ENCODE data around the gene CCDC174.
"Not testable (repeated sequence)": the region's sequence is repeated elsewhere in the genome, so short reads cannot be mapped to it uniquely, and the experiment has no call there.

The CCDC174 gene

GRCh38 chr3:14651440-14652251 lies at the start of gene CCDC174:
Gene CCDC174 (plus strand): TSS chr3:14651762. CDS start chr3:14651837, 75 bp downstream.
- DNase-seq (ENCODE audit: low read depth in 1 of 2, low spot score in 1 of 2): peak; percentile 83 to 86

GRCh38 chr3:14602006-14602803 lies 49.4 kb upstream of the CCDC174 start:
- no peak for DNase-seq (ENCODE audit: low read depth in 1 of 2, low spot score in 1 of 2)

- DNase-seq (ENCODE audit: low read depth in 1 of 2, low spot score in 1 of 2): no peak
Measured at GRCh38 chr3:14602804-14603644, 48.5 kb upstream of the CCDC174 start.

- DNase-seq (ENCODE audit: low read depth in 1 of 2, low spot score in 1 of 2): no peak
Measured at GRCh38 chr3:14605067-14605466, 46.5 kb upstream of the CCDC174 start.

GRCh38 chr3:14605744-14606143 lies 45.8 kb upstream of the CCDC174 start:
- no peak for DNase-seq (ENCODE audit: low read depth in 1 of 2, low spot score in 1 of 2)

GRCh38 chr3:14606669-14607339 lies 44.8 kb upstream of the CCDC174 start:
- no peak for DNase-seq (ENCODE audit: low read depth in 1 of 2, low spot score in 1 of 2)

- DNase-seq (ENCODE audit: low read depth in 1 of 2, low spot score in 1 of 2): no peak
Measured at GRCh38 chr3:14608298-14608697, 43.3 kb upstream of the CCDC174 start.

GRCh38 chr3:14609058-14609457 lies 42.5 kb upstream of the CCDC174 start:
- DNase-seq (ENCODE audit: low read depth in 1 of 2, low spot score in 1 of 2): not testable (repeated sequence)

- no peak for DNase-seq (ENCODE audit: low read depth in 1 of 2, low spot score in 1 of 2)
Measured at GRCh38 chr3:14609506-14609905, 42.1 kb upstream of the CCDC174 start.

GRCh38 chr3:14609941-14610340 lies 41.6 kb upstream of the CCDC174 start:
- DNase-seq (ENCODE audit: low read depth in 1 of 2, low spot score in 1 of 2): no peak

- no peak for DNase-seq (ENCODE audit: low read depth in 1 of 2, low spot score in 1 of 2)
Measured at GRCh38 chr3:14614189-14614588, 37.4 kb upstream of the CCDC174 start.

- no peak for DNase-seq (ENCODE audit: low read depth in 1 of 2, low spot score in 1 of 2)
Measured at GRCh38 chr3:14614862-14615261, 36.7 kb upstream of the CCDC174 start.

- DNase-seq (ENCODE audit: low read depth in 1 of 2, low spot score in 1 of 2): no peak
Measured at GRCh38 chr3:14616606-14617507, 34.7 kb upstream of the CCDC174 start.

GRCh38 chr3:14617508-14618023 lies 34.0 kb upstream of the CCDC174 start:
- DNase-seq (ENCODE audit: low read depth in 1 of 2, low spot score in 1 of 2): no peak

- no peak for DNase-seq (ENCODE audit: low read depth in 1 of 2, low spot score in 1 of 2)
Measured at GRCh38 chr3:14619605-14620004, 32.0 kb upstream of the CCDC174 start.

- no peak for DNase-seq (ENCODE audit: low read depth in 1 of 2, low spot score in 1 of 2)
Measured at GRCh38 chr3:14620512-14620911, 31.1 kb upstream of the CCDC174 start.

- no peak for DNase-seq (ENCODE audit: low read depth in 1 of 2, low spot score in 1 of 2)
Measured at GRCh38 chr3:14621093-14621492, 30.5 kb upstream of the CCDC174 start.

GRCh38 chr3:14622368-14622767 lies 29.2 kb upstream of the CCDC174 start:
- no peak for DNase-seq (ENCODE audit: low read depth in 1 of 2, low spot score in 1 of 2)

- DNase-seq (ENCODE audit: low read depth in 1 of 2, low spot score in 1 of 2): no peak
Measured at GRCh38 chr3:14623569-14624051, 28.0 kb upstream of the CCDC174 start.
